Omental fat pad (tissue), 4 donors: ENCODE measurements around the gene CCDC154. TPM values are rescaled to one million over a fixed set of nuclear protein-coding genes. Genes with fewer than 3 reads are reported as not detected.

Experiments
- ATAC-seq: fragments of 150-250 bp; one replicate; pipeline ENCODE4 v1.9.1; 2016; ENCODE audit warnings: mild to moderate bottlenecking, moderate library complexity; ENCODE audit not compliant: low FRiP score
- DNase-seq: peaks from one replicate; pipeline ENCODE4 v3.0.0-alpha.2; 2019; ENCODE audit warnings: low spot score
- CTCF ChIP-seq, 3 donors: fragments of 450-650 bp; IDR thresholded peaks; one replicate each; pipeline ENCODE4 v1.5.1; 2016 to 2017; ENCODE audit warnings: antibody characterized with exemption in 3 of 3, mild to moderate bottlenecking in 3 of 3, moderate library complexity in 2 of 3
- total RNA-seq, 4 donors: library from RNA; depleted of rRNA; stranded (reverse); fragments of >200 nt; gene quantifications; one replicate each; pipeline ENCODE4 v1.1.0, GENCODE V29; 2016

The CCDC154 gene
- total RNA-seq, 4 donors from 2014 or later: 0.19 to 5.7 (median 0.37) TPM

GRCh38 chr16:1392826-1393225, 51.5 kb downstream of the CCDC154 start:
- TF ChIP-seq CTCF (IDR thresholded peaks at IDR 0.05): no peak
- ATAC-seq (no peak), DNase-seq (no peak)

- TF ChIP-seq CTCF (IDR thresholded peaks at IDR 0.05): no peak
- DNase-seq: no peak
- no peak for ATAC-seq
These were observed 54.0 kb downstream of the CCDC154 start for GRCh38 chr16:1390239-1390779.

- DNase-seq (no peak), ATAC-seq (no peak)
- TF ChIP-seq CTCF (IDR thresholded peaks at IDR 0.05): no peak
These were observed 54.6 kb downstream of the CCDC154 start for GRCh38 chr16:1389762-1390161.

GRCh38 chr16:1387331-1387730, 57.0 kb downstream of the CCDC154 start:
- TF ChIP-seq CTCF (IDR thresholded peaks at IDR 0.05): no peak
- DNase-seq (no peak), ATAC-seq (no peak)

- ATAC-seq: no peak
- no peak for TF ChIP-seq CTCF (IDR thresholded peaks at IDR 0.05)
- no peak for DNase-seq
These were observed 59.1 kb downstream of the CCDC154 start for GRCh38 chr16:1385232-1385631.

Other genes with a start within 250 kb of the CCDC154 start
- gene TPSG1, start 219.3 kb downstream of the CCDC154 start, total RNA-seq: 1 to 10 TPM in 1 of 4 donors, not detected in 3; 1.3 TPM
- gene TPSB2, start 214.4 kb downstream of the CCDC154 start, total RNA-seq: 100 to 1,000 TPM in 1 of 4 donors, 10 to 100 TPM in 3; 10.1 to 112 (median 42.0) TPM
- 10 to 100 TPM; 20.8 to 86.2 (median 31.4) TPM for gene TPSAB1, start 203.9 kb downstream of the CCDC154 start, total RNA-seq
- gene TPSD1, start 188.5 kb downstream of the CCDC154 start, total RNA-seq: 1 to 10 TPM in 1 of 4 donors, not detected in 3; 1.2 TPM
- gene UBE2I, start 134.9 kb downstream of the CCDC154 start, total RNA-seq: 10 to 100 TPM; 50.9 to 94.9 (median 72.5) TPM
- gene BAIAP3, start 110.9 kb downstream of the CCDC154 start, total RNA-seq: 10 to 100 TPM in 1 of 4 donors, 1 to 10 TPM in 3; 1.5 to 14.2 (median 1.9) TPM
- 10 to 100 TPM; 42.4 to 78.5 (median 61.9) TPM for gene TSR3, start 92.7 kb downstream of the CCDC154 start, total RNA-seq
- gene GNPTG, start 92.6 kb downstream of the CCDC154 start, total RNA-seq: 10 to 100 TPM; 48.3 to 77.1 (median 65.8) TPM
- gene UNKL, start 29.9 kb downstream of the CCDC154 start, total RNA-seq: 10 to 100 TPM in 3 of 4 donors, 1 to 10 TPM in 1; 8.6 to 36.9 (median 14.2) TPM
- 10 to 100 TPM; 11.9 to 24.1 (median 14.4) TPM for gene UQCC4, start 23.8 kb downstream of the CCDC154 start, total RNA-seq
- gene PERCC1, start 13.5 kb downstream of the CCDC154 start, total RNA-seq: 1 to 10 TPM in 1 of 4 donors, not detected in 3; 1.9 TPM
- 10 to 100 TPM; 42.6 to 62.3 (median 52.2) TPM for gene CLCN7, start 30.5 kb upstream of the CCDC154 start, total RNA-seq
- gene PTX4, start 44.4 kb upstream of the CCDC154 start, total RNA-seq: not detected
- gene TELO2, start 48.8 kb upstream of the CCDC154 start, total RNA-seq: 10 to 100 TPM; 12.7 to 38.5 (median 22.2) TPM
- 100 to 1,000 TPM in 1 of 4 donors, 10 to 100 TPM in 3; 21.4 to 141 (median 41.7) TPM for gene TMEM204, start 89.1 kb upstream of the CCDC154 start, total RNA-seq
- 10 to 100 TPM; 13.6 to 21.0 (median 19.6) TPM for gene IFT140, start 167.5 kb upstream of the CCDC154 start, total RNA-seq
- gene CRAMP1, start 167.8 kb upstream of the CCDC154 start, total RNA-seq: 10 to 100 TPM in 2 of 4 donors, 1 to 10 TPM in 2; 7.6 to 11.7 (median 9.8) TPM
- 10 to 100 TPM; 22.7 to 28.5 (median 23.8) TPM for gene JPT2, start 233.7 kb upstream of the CCDC154 start, total RNA-seq